Gastrocnemius medialis (tissue), 4 donors: Measurements from ENCODE around the gene MASTL. TPM values are rescaled to one million over a fixed set of nuclear protein-coding genes. Genes with fewer than 3 reads are reported as not detected.
A peak's percentile ranks its signal among the peaks of the same experiment; 100 is the strongest.

Experiments
- ATAC-seq, 2 donors: fragments of 150-250 bp; one replicate each; pipeline ENCODE4 v1.9.1; 2016
- DNase-seq, 2 donors: peaks; one replicate each; pipeline ENCODE4 v3.0.0-alpha.2; 2019
- H3K27ac ChIP-seq, 4 donors: fragments of 200-600 bp; sonication (generic); 1 replicate in 1 of 4; 2 replicates in 3 of 4; pipeline ENCODE4 v1.5.1; 2016 to 2018; ENCODE audit warnings: mild to moderate bottlenecking in 2 of 4, moderate library complexity in 1 of 4
- H3K27me3 ChIP-seq, 3 donors: fragments of 200-600 bp; sonication (generic) in 2 of 3; 1 replicate in 1 of 3; 2 replicates in 2 of 3; pipeline versions ENCODE4 v1.5.1 to v1.6.0; 2016 to 2019; ENCODE audit warnings: mild to moderate bottlenecking in 1 of 3, moderate library complexity in 1 of 3
- H3K36me3 ChIP-seq, 2 donors: fragments of 200-600 bp; sonication (generic) in 1 of 2; one replicate each; pipeline ENCODE4 v1.5.1; 2017 to 2018
- H3K4me1 ChIP-seq, 2 donors: fragments of 200-600 bp; sonication (generic) in 1 of 2; one replicate each; pipeline ENCODE4 v1.5.1; 2016 to 2017; ENCODE audit warnings: mild to moderate bottlenecking in 2 of 2
- H3K4me3 ChIP-seq, 4 donors: fragments of 200-600 bp; sonication (generic) in 3 of 4; 1 replicate in 1 of 4; 2 replicates in 3 of 4; pipeline ENCODE4 v1.5.1; 2016 to 2019; ENCODE audit warnings: mild to moderate bottlenecking in 2 of 4
- H3K9me3 ChIP-seq, 3 donors: fragments of 200-600 bp; sonication (generic) in 2 of 3; 1 replicate in 1 of 3; 2 replicates in 2 of 3; pipeline ENCODE4 v1.5.1; 2016 to 2019
- CTCF ChIP-seq, 5 experiments: fragments of 450-650 bp in 3 of 5; fragments of 200-600 bp in 2 of 5; sonication (generic) in 2 of 5; IDR thresholded peaks in 4 of 5; conservative IDR thresholded peaks in 1 of 5; 1 replicate in 4 of 5; 2 replicates in 1 of 5; pipeline ENCODE4 v1.5.1; 2016 to 2019; ENCODE audit warnings: antibody characterized with exemption in 5 of 5, mild to moderate bottlenecking in 3 of 5, moderate library complexity in 3 of 5
- POLR2A ChIP-seq, 2 donors: fragments of 450-650 bp; IDR thresholded peaks; one replicate each; pipeline ENCODE4 v1.6.1; 2017; ENCODE audit warnings: antibody characterized with exemption in 2 of 2, mild to moderate bottlenecking in 2 of 2, moderate library complexity in 2 of 2
- in situ Hi-C, 4 donors: fragments of 200-750 bp; cut with MboI; loops; one replicate each; pipeline versions ENCODE4 v1.15.0 to v1.8.0; 2017; ENCODE audit warnings: low sequenced_read_pairs in 4 of 4
- intact Hi-C: fragments of 100-400 bp; cut with DNase I; formaldehyde crosslinking; loops from one replicate; pipeline ENCODE4 v1.15.1; 2023; ENCODE audit warnings: low total_unique reads
- total RNA-seq, 4 donors: library from RNA; depleted of rRNA; stranded (reverse); fragments of >200 nt; gene quantifications; one replicate each; pipeline versions ENCODE4 v1.1.0 to v1.2.3, GENCODE V29; 2016

MASTL gene
- 1 to 10 TPM; 2.0 to 3.6 (median 2.9) TPM for total RNA-seq

- TF ChIP-seq POLR2A (IDR thresholded peaks at IDR 0.05) (peak; percentile 89 to 92), CTCF (IDR thresholded peaks at IDR 0.05 in 4 of 5, conservative IDR thresholded peaks at IDR 0.05 in 1 of 5) (no peak)
- H3K36me3 ChIP-seq, result peaks cover 0 to 15% of the 10 kb centered on the region in 2 donors
- H3K27ac ChIP-seq, result peak within 1 kb of the TSS; percentile 89 to 99 (median 95)
- intact Hi-C loops (loop anchor here (1.0 to 10.0 kb wide), 2 partner anchors 55 to 350 kb away; partner anchors contain the start of genes ANKRD26 and RAB18), in situ Hi-C loops (loop anchor here in 2 of 4 donors (10.0 kb wide), 2 partner anchors 90 to 290 kb away; partner anchors contain the start of genes ABI1 (in 1 of the 2) and ACBD5 (in 1 of the 2))
- DNase-seq, result peak; percentile 79 to 89
- H3K27me3 ChIP-seq, result no peaks in the 10 kb centered on the region
- no peaks in the 10 kb centered on the region for H3K9me3 ChIP-seq
- peak; percentile 85 to 87 for ATAC-seq
- peak within 1 kb of the TSS; percentile 65 to 99 (median 92) for H3K4me3 ChIP-seq
- H3K4me1 ChIP-seq, result peaks cover 12 to 22% of the 10 kb centered on the region in 2 donors
Observed at GRCh38 chr10:27155066-27155754, at the start of gene MASTL. Gene MASTL, plus strand, starts transcription at chr10:27155352. Its CDS starts 75 bp downstream, at chr10:27155427.

GRCh38 chr10:27108165-27108564 lies 47.0 kb upstream of the MASTL start:
- intact Hi-C loops, result no loop called here
- DNase-seq (no peak), ATAC-seq (no peak)
- H3K27me3 ChIP-seq, result no peaks in the 10 kb centered on the region
- TF ChIP-seq CTCF (IDR thresholded peaks at IDR 0.05 in 4 of 5, conservative IDR thresholded peaks at IDR 0.05 in 1 of 5) (no peak), POLR2A (IDR thresholded peaks at IDR 0.05) (no peak)
- H3K27ac ChIP-seq, result no peak overlapping the region
- no peaks in the 10 kb centered on the region for H3K9me3 ChIP-seq
- peaks cover 0 to 41% of the 10 kb centered on the region in 2 donors for H3K36me3 ChIP-seq
- in situ Hi-C loops, result no loop called here
- H3K4me1 ChIP-seq, result no peaks in the 10 kb centered on the region
- H3K4me3 ChIP-seq, result no peak overlapping the region

GRCh38 chr10:27134371-27134770 lies 20.8 kb upstream of the MASTL start:
- no peak overlapping the region for H3K4me3 ChIP-seq
- ATAC-seq, result no peak
- H3K36me3 ChIP-seq, result peaks cover 0 to 59% of the 10 kb centered on the region in 2 donors
- intact Hi-C loops (no loop called here), in situ Hi-C loops (no loop called here)
- no peak for TF ChIP-seq POLR2A (IDR thresholded peaks at IDR 0.05)
- H3K9me3 ChIP-seq, result no peaks in the 10 kb centered on the region
- no peaks in the 10 kb centered on the region for H3K4me1 ChIP-seq
- DNase-seq, result no peak
- H3K27me3 ChIP-seq, result no peaks in the 10 kb centered on the region
- no peak overlapping the region for H3K27ac ChIP-seq

- Histone ChIP-seq H3K9me3 (no peaks in the 10 kb centered on the region), H3K4me1 (no peaks in the 10 kb centered on the region), H3K27me3 (no peaks in the 10 kb centered on the region), H3K4me3 (no peak overlapping the region), H3K36me3 (peaks cover 0 to 38% of the 10 kb centered on the region in 2 donors), H3K27ac (no peak overlapping the region)
- ATAC-seq, result no peak
- no peak for DNase-seq
- in situ Hi-C loops, result no loop called here
- intact Hi-C loops, result no loop called here
- TF ChIP-seq POLR2A (IDR thresholded peaks at IDR 0.05), result no peak
- TF ChIP-seq CTCF (IDR thresholded peaks at IDR 0.05 in 4 of 5, conservative IDR thresholded peaks at IDR 0.05 in 1 of 5), result no peak
Observed at GRCh38 chr10:27138277-27138676, 16.9 kb upstream of the MASTL start.

GRCh38 chr10:27143686-27144085 lies 11.5 kb upstream of the MASTL start:
- Histone ChIP-seq H3K9me3 (no peaks in the 10 kb centered on the region), H3K4me1 (no peaks in the 10 kb centered on the region), H3K4me3 (no peak overlapping the region), H3K36me3 (peaks cover 0 to 66% of the 10 kb centered on the region in 2 donors), H3K27me3 (no peaks in the 10 kb centered on the region), H3K27ac (no peak overlapping the region)
- DNase-seq (no peak), ATAC-seq (no peak)
- TF ChIP-seq CTCF (IDR thresholded peaks at IDR 0.05 in 4 of 5, conservative IDR thresholded peaks at IDR 0.05 in 1 of 5) (no peak), POLR2A (IDR thresholded peaks at IDR 0.05) (no peak)
- in situ Hi-C loops (no loop called here), intact Hi-C loops (loop anchor here (2.0 kb wide), 1 partner anchor 17 kb away; no protein-coding TSS in a partner anchor)
